NCI-H774 (cell line): ENCODE measurements around the gene STK38L.

Experiments used
- DNase-seq: peaks from one replicate; lab custom pipeline; 2025; lab: John Stamatoyannopoulos, UW

Gene STK38L

GRCh38 chr12:27243804-27244688 lies at the start of gene STK38L:
Gene STK38L (plus strand): TSS chr12:27244286. CDS start chr12:27297721, 53,435 bp downstream.
- peak; percentile 97 for DNase-seq

GRCh38 chr12:27194644-27195043 lies 49.4 kb upstream of the STK38L start:
- no peak for DNase-seq

GRCh38 chr12:27198036-27198435 lies 46.0 kb upstream of the STK38L start:
- DNase-seq: no peak

GRCh38 chr12:27199638-27200300 lies 44.3 kb upstream of the STK38L start:
- no peak for DNase-seq

GRCh38 chr12:27201169-27201568 lies 42.9 kb upstream of the STK38L start:
- no peak for DNase-seq

GRCh38 chr12:27206801-27207502 lies 37.1 kb upstream of the STK38L start:
- DNase-seq: no peak

GRCh38 chr12:27207615-27208413 lies 36.3 kb upstream of the STK38L start:
- DNase-seq: no peak

- DNase-seq: no peak
Measured at GRCh38 chr12:27208414-27208750, 35.7 kb upstream of the STK38L start.

- no peak for DNase-seq
Measured at GRCh38 chr12:27209257-27209910, 34.7 kb upstream of the STK38L start.

GRCh38 chr12:27210187-27210586 lies 33.9 kb upstream of the STK38L start:
- no peak for DNase-seq

- no peak for DNase-seq
Measured at GRCh38 chr12:27212861-27213260, 31.2 kb upstream of the STK38L start.

GRCh38 chr12:27213304-27213703 lies 30.8 kb upstream of the STK38L start:
- DNase-seq: no peak

- no peak for DNase-seq
Measured at GRCh38 chr12:27213830-27214787, 30.0 kb upstream of the STK38L start.

GRCh38 chr12:27217590-27217989 lies 26.5 kb upstream of the STK38L start:
- DNase-seq: no peak

- no peak for DNase-seq
Measured at GRCh38 chr12:27219693-27220054, 24.4 kb upstream of the STK38L start.

GRCh38 chr12:27220055-27220987 lies 23.8 kb upstream of the STK38L start:
- DNase-seq: no peak

- no peak for DNase-seq
Measured at GRCh38 chr12:27220988-27221345, 23.1 kb upstream of the STK38L start.

GRCh38 chr12:27221625-27222387 lies 22.3 kb upstream of the STK38L start:
- no peak for DNase-seq
